K562 (cell line): ENCODE results near the gene IL34. TPM values are rescaled to one million over a fixed set of nuclear protein-coding genes. Genes with fewer than 3 reads are reported as not detected.

ENCODE experiments used
- ATAC-seq: fragments of 200-7000 bp; cut with Tn5 transposase; 3 replicates; pipeline ENCODE4 v1.9.1; 2020; ENCODE audit warnings: moderate library complexity
- BruUV-seq: library from RNA; stranded (reverse); fragments of 400-500 nt; replicated peaks from 2 replicates; lab custom pipeline; 2021; lab: Mats Ljungman, UMichigan
- CTCF ChIA-PET: fragments of 300-600 bp; formaldehyde crosslinking; extraction: SDS; loops from one replicate; lab custom pipeline; 2021; ENCODE audit warnings: low intra/inter-chr PET ratio; lab: Yijun Ruan, JAX
- POLR2A ChIA-PET: fragments of 300-600, 350-650 bp; sonication (Branson Sonifier 250); formaldehyde crosslinking; extraction: SDS; loops from one replicate; lab custom pipeline; 2021; ENCODE audit warnings: antibody characterized with exemption, inconsistent platforms; lab: Yijun Ruan, JAX
- DNase-seq, 4 experiments: peaks; one replicate each; pipeline versions ENCODE4 v3.0.0 to v3.0.0-alpha.2; 2011 to 2018; ENCODE audit warnings: low spot score in 3 of 4, mixed read lengths in 3 of 4; ENCODE audit errors: extremely low read depth in 1 of 4
- FAIRE-seq: peaks from 2 replicates; lab custom pipeline; 2011; peaks lifted over from hg19 to GRCh38; lab: Jason Lieb, UNC
- H2AFZ ChIP-seq: 2 replicates; pipeline ENCODE4 v1.6.0; 2011; ENCODE audit warnings: low read depth, low read length, control low read depth, inconsistent platforms
- H3K27ac ChIP-seq: fragments of 200-600 bp; 3 replicates; pipeline ENCODE4 v1.8.0; 2011; ENCODE audit warnings: low read depth, mild to moderate bottlenecking, control low read depth, inconsistent platforms, low read length, moderate library complexity, mixed read lengths; ENCODE audit errors: extremely low read depth
- H3K27me3 ChIP-seq, 2 experiments: fragments of 300-600 bp in 1 of 2; 2 replicates in 1 of 2; 3 replicates in 1 of 2; pipeline versions ENCODE4 v1.6.0 to v1.8.0; 2011; ENCODE audit warnings: inconsistent platforms in 2 of 2, low read length in 2 of 2, mild to moderate bottlenecking in 1 of 2, mixed read lengths in 1 of 2, moderate library complexity in 1 of 2; ENCODE audit not compliant: control insufficient read depth in 2 of 2, insufficient read depth in 2 of 2
- H3K36me3 ChIP-seq: fragments of 300-600 bp; 3 replicates; pipeline ENCODE4 v1.8.0; 2011; ENCODE audit warnings: mild to moderate bottlenecking, low read length, inconsistent platforms; ENCODE audit not compliant: control insufficient read depth, insufficient read depth
- H3K4me1 ChIP-seq, 2 experiments: fragments of 200-600 bp in 1 of 2; replicated peaks in 1 of 2; 2 replicates in 1 of 2; 3 replicates in 1 of 2; pipeline versions ENCODE4 v1.5.1 to v1.8.0; 2011; ENCODE audit warnings: inconsistent platforms in 2 of 2, low read length in 2 of 2, mild to moderate bottlenecking in 1 of 2, mixed read lengths in 1 of 2, moderate library complexity in 1 of 2; ENCODE audit not compliant: control insufficient read depth in 2 of 2, insufficient read depth in 2 of 2
- H3K4me2 ChIP-seq: 2 replicates; pipeline ENCODE4 v1.6.1; 2011; ENCODE audit warnings: low read length, control low read depth, inconsistent platforms, mixed read lengths; ENCODE audit not compliant: insufficient read depth
- H3K4me3 ChIP-seq: fragments of 200-600 bp; sonication (generic), shearing (Covaris generic); 2 replicates; pipeline ENCODE4 v1.5.1; 2016; ENCODE audit warnings: control low read depth, inconsistent platforms
- H3K79me2 ChIP-seq: fragments of 200-600 bp; 3 replicates; pipeline ENCODE4 v1.8.0; 2011; ENCODE audit warnings: low read length, inconsistent platforms; ENCODE audit not compliant: control insufficient read depth, insufficient read depth
- H3K9ac ChIP-seq, 2 experiments: 2 replicates each; pipeline versions ENCODE4 v1.6.0 to v1.6.1; 2011; ENCODE audit warnings: low read depth in 2 of 2, low read length in 2 of 2, control low read depth in 1 of 2, inconsistent platforms in 1 of 2, mild to moderate bottlenecking in 1 of 2, mixed read lengths in 1 of 2; ENCODE audit not compliant: insufficient read depth in 1 of 2
- H3K9me1 ChIP-seq: one replicate; pipeline ENCODE4 v1.6.0; 2011; ENCODE audit warnings: inconsistent platforms, mild to moderate bottlenecking, low read length, moderate library complexity; ENCODE audit not compliant: control insufficient read depth, insufficient read depth
- H3K9me3 ChIP-seq: replicated peaks from 2 replicates; pipeline ENCODE4 v1.5.1; 2011; ENCODE audit warnings: low read depth, low read length, inconsistent platforms; ENCODE audit not compliant: control insufficient read depth, insufficient read depth
- H4K20me1 ChIP-seq: replicated peaks from 2 replicates; pipeline ENCODE4 v1.6.1; 2011; ENCODE audit warnings: low read length, inconsistent platforms, mixed read lengths; ENCODE audit not compliant: control insufficient read depth, insufficient read depth
- BMI1 ChIP-seq: fragments of 150-350 bp; IDR thresholded peaks from 2 replicates; pipeline ENCODE4 v1.6.1; 2014; ENCODE audit warnings: low read length
- CXXC5 ChIP-seq: fragments of 250-450 bp; sonication (Bioruptor Pico); IDR thresholded peaks from 2 replicates; pipeline ENCODE4 v1.8.0; 2022; ENCODE audit warnings: inconsistent platforms, mild to moderate bottlenecking, moderate library complexity
- EP400 ChIP-seq: fragments of 450-650 bp; IDR thresholded peaks from 2 replicates; pipeline ENCODE4 v1.6.1; 2017; ENCODE audit warnings: antibody characterized with exemption, mild to moderate bottlenecking, moderate library complexity
- GATAD2A ChIP-seq: fragments of 450-650 bp; IDR thresholded peaks from 2 replicates; pipeline ENCODE4 v1.6.1; 2017
- KAT7 ChIP-seq: sonication (generic); formaldehyde crosslinking; IDR thresholded peaks from 2 replicates; pipeline ENCODE4 v1.8.0; 2022; ENCODE audit warnings: missing genetic modification reagents, mild to moderate bottlenecking, borderline replicate concordance
- KLF10 ChIP-seq: fragments of 250-450 bp; sonication (Bioruptor Pico); IDR thresholded peaks from 2 replicates; pipeline ENCODE4 v1.6.1; 2021; ENCODE audit warnings: matching md5 sums
- LEF1 ChIP-seq: fragments of 450-650 bp; IDR thresholded peaks from 2 replicates; pipeline ENCODE4 v1.6.1; 2016; ENCODE audit warnings: mild to moderate bottlenecking
- MED1 ChIP-seq: sonication (generic); formaldehyde crosslinking; IDR thresholded peaks from 2 replicates; pipeline ENCODE4 v1.8.1; 2023; ENCODE audit warnings: missing genetic modification reagents, borderline replicate concordance
- MTF1 ChIP-seq: fragments of 250-450 bp; sonication (Bioruptor Pico); IDR thresholded peaks from 2 replicates; pipeline ENCODE4 v1.9.0; 2021; ENCODE audit warnings: moderate library complexity, mild to moderate bottlenecking, inconsistent platforms, borderline replicate concordance
- POLR3A ChIP-seq: IDR thresholded peaks from 2 replicates; pipeline ENCODE4 v1.6.1; 2011; ENCODE audit warnings: borderline replicate concordance, mild to moderate bottlenecking, moderate library complexity; ENCODE audit not compliant: insufficient read length, insufficient read depth; ENCODE audit errors: extremely low read depth
- PPARD ChIP-seq: fragments of 250-450 bp; sonication (Bioruptor Pico); IDR thresholded peaks from 2 replicates; pipeline ENCODE4 v1.8.0; 2022; ENCODE audit warnings: inconsistent platforms, mild to moderate bottlenecking, moderate library complexity
- SMAD2 ChIP-seq: fragments of 150-350 bp; IDR thresholded peaks from 2 replicates; pipeline ENCODE4 v1.6.1; 2014; ENCODE audit warnings: low read depth, mild to moderate bottlenecking, low read length
- STAT5A ChIP-seq: IDR thresholded peaks from 2 replicates; pipeline ENCODE4 v1.6.1; 2012; ENCODE audit warnings: low read length, inconsistent platforms, borderline replicate concordance
- TFAM ChIP-seq: fragments of 250-450 bp; sonication (Bioruptor Pico); conservative IDR thresholded peaks from 2 replicates; pipeline ENCODE4 v1.5.0; 2021; ENCODE audit warnings: mild to moderate bottlenecking, moderate library complexity
- UBTF ChIP-seq, 2 experiments: IDR thresholded peaks; 2 replicates each; pipeline ENCODE4 v1.6.1; 2012; ENCODE audit warnings: improper control_type of control experiment in 2 of 2, low read depth in 2 of 2, low read length in 2 of 2, borderline replicate concordance in 1 of 2
- ZBTB12 ChIP-seq: fragments of 250-450 bp; sonication (Bioruptor Pico); IDR thresholded peaks from 2 replicates; pipeline ENCODE4 v1.4.0; 2020
- ZZZ3 ChIP-seq: fragments of 450-650 bp; IDR thresholded peaks from 2 replicates; pipeline ENCODE4 v1.6.1; 2016; ENCODE audit warnings: antibody characterized with exemption, mild to moderate bottlenecking, moderate library complexity
- WGBS: fragments of 100-300 bp; shearing (Covaris generic); methylation state at CpG from one replicate; pipeline ENCODE4 v1.1.6; 2016; ENCODE audit warnings: low coverage, mixed read lengths; ENCODE audit not compliant: insufficient coverage; ENCODE audit errors: missing lambda C conversion rate; 5-methylcytosine and 5-hydroxymethylcytosine counted together
- in situ Hi-C: fragments of 300-500 bp; cut with MboI; formaldehyde crosslinking; loops from 4 replicates; pipeline ENCODE4 v1.15.0; 2018; ENCODE audit warnings: inconsistent platforms, mixed read lengths
- intact Hi-C: fragments of 100-400 bp; cut with micrococcal nuclease; formaldehyde crosslinking; loops from 2 replicates; pipeline ENCODE4 v1.14.2; 2022
- polyA plus RNA-seq, 8 experiments: library from polyadenylated mRNA; depleted of rRNA in 4 of 8; stranded (reverse) in 5 of 8; unstranded in 3 of 8; fragments of >200 nt; fragmentation: Nextera tagmentation in 2 of 8; fragmentation: Illumina TruSeq in 1 of 8; extraction: Ambion mirVana in 2 of 8; extraction: Trizol in 1 of 8; gene quantifications; 2 replicates each; pipeline versions ENCODE4 v1.2.1 to v1.2.3, GENCODE V29; 2011 to 2014; ENCODE audit warnings: inconsistent platforms in 1 of 8, missing spikeins in 1 of 8
- total RNA-seq, 7 experiments: library from RNA; depleted of rRNA in 6 of 7; stranded (reverse); fragments of >200 nt in 6 of 7; fragmentation: Illumina TruSeq in 2 of 7; extraction: Trizol in 2 of 7; gene quantifications; 2 replicates each; pipeline versions ENCODE4 v1.2.1 to v1.2.3, GENCODE V29; 2011 to 2021; ENCODE audit warnings: low replicate concordance in 1 of 7

IL34 gene
- total and polyA plus RNA-seq, 9 of the 15 experiments (the other 6 are each of a cell fraction or from before 2014, with no cell fraction given): 0.07 to 0.18 (median 0.10) TPM; not detected in 6

GRCh38 chr16:70697594-70698170 lies 51.3 kb downstream of the IL34 start:
- no peak overlapping the region for H3K4me3 ChIP-seq
- no peak overlapping the region for H3K27ac ChIP-seq
- CTCF ChIA-PET: no interaction called here
- H3K4me2 ChIP-seq: no peak overlapping the region
- DNase-seq (no peak), ATAC-seq (no peak), FAIRE-seq (no peak)
- no peaks in the 10 kb centered on the region for H4K20me1 ChIP-seq
- H3K9me1 ChIP-seq: no peaks in the 10 kb centered on the region
- no peaks in the 10 kb centered on the region for H3K27me3 ChIP-seq
- WGBS: 84% methylated on average over 12 of the region's 14 CpGs
- intact Hi-C loops: no loop called here
- no peaks in the 10 kb centered on the region for H3K9me3 ChIP-seq
- in situ Hi-C loops: no loop called here
- no peak overlapping the region for H2AFZ ChIP-seq
- peaks cover 25 to 83% of the 10 kb centered on the region in 2 experiments for H3K4me1 ChIP-seq
- peak overlapping the region in 1 of 2 experiments; percentile 86; a peak in 2 of 4 replicates for H3K9ac ChIP-seq
- TF ChIP-seq MED1 (CRISPR knock-in tag) (no peak), POLR3A (no peak), MTF1 (CRISPR knock-in tag) (no peak), SMAD2 (no peak), ZBTB12 (CRISPR knock-in tag) (no peak), GATAD2A (no peak), LEF1 (no peak), PPARD (CRISPR knock-in tag) (no peak), TFAM (no peak), BMI1 (no peak), KAT7 (no peak), EP400 (no peak), KLF10 (CRISPR knock-in tag) (no peak), STAT5A (no peak), ZZZ3 (no peak), UBTF (IDR thresholded peaks at IDR 0.05; ENCODE audit: borderline replicate concordance in 1 of 2, low read depth in 2 of 2, low read length in 2 of 2) (no peak), CXXC5 (no peak)
- H3K79me2 ChIP-seq: no peaks in the 10 kb centered on the region
- BruUV-seq: no TSS peak
- POLR2A ChIA-PET: no interaction called here
- H3K36me3 ChIP-seq: peaks cover 25% of the 10 kb centered on the region; the same call in 1 of the 3 replicates
